HL-60/S4 treated with phorbol 12-myristate 13-acetate at 8.2 ng/mL for 4 days and 3 days (cell line): ENCODE results near the gene PRICKLE1.

Experiments used
- in situ Hi-C: fragments of 300-500 bp; cut with MboI; formaldehyde crosslinking; loops from 2 replicates; pipeline ENCODE4 v1.15.0; 2022; ENCODE audit warnings: low sequenced_read_pairs

PRICKLE1 gene

GRCh38 chr12:42589465-42590329 is at the start of gene PRICKLE1:
Gene PRICKLE1 (minus strand): TSS chr12:42589746. CDS start chr12:42472516, 117,230 bp downstream.
- in situ Hi-C loops, result no loop called here

- in situ Hi-C loops, result no loop called here
Measured at GRCh38 chr12:42638697-42639096, 49.2 kb upstream of the PRICKLE1 start.

GRCh38 chr12:42638011-42638410 is 48.5 kb upstream of the PRICKLE1 start:
- in situ Hi-C loops, result no loop called here

- in situ Hi-C loops, result no loop called here
Measured at GRCh38 chr12:42636993-42637392, 47.4 kb upstream of the PRICKLE1 start.

GRCh38 chr12:42633594-42633993 is 44.0 kb upstream of the PRICKLE1 start:
- in situ Hi-C loops, result no loop called here

GRCh38 chr12:42631513-42631912 is 42.0 kb upstream of the PRICKLE1 start:
- in situ Hi-C loops, result no loop called here

GRCh38 chr12:42630314-42630713 is 40.8 kb upstream of the PRICKLE1 start:
- in situ Hi-C loops, result no loop called here

GRCh38 chr12:42627151-42627550 is 37.6 kb upstream of the PRICKLE1 start:
- in situ Hi-C loops, result no loop called here

GRCh38 chr12:42625611-42626010 is 36.1 kb upstream of the PRICKLE1 start:
- in situ Hi-C loops, result no loop called here

GRCh38 chr12:42617622-42618021 is 28.1 kb upstream of the PRICKLE1 start:
- in situ Hi-C loops, result no loop called here

- in situ Hi-C loops, result no loop called here
Measured at GRCh38 chr12:42615006-42615405, 25.5 kb upstream of the PRICKLE1 start.

- in situ Hi-C loops, result no loop called here
Measured at GRCh38 chr12:42612231-42612613, 22.7 kb upstream of the PRICKLE1 start.

GRCh38 chr12:42611571-42612230 is 22.2 kb upstream of the PRICKLE1 start:
- in situ Hi-C loops, result no loop called here

GRCh38 chr12:42609605-42610004 is 20.1 kb upstream of the PRICKLE1 start:
- in situ Hi-C loops, result no loop called here

GRCh38 chr12:42608196-42608825 is 18.8 kb upstream of the PRICKLE1 start:
- in situ Hi-C loops, result no loop called here

GRCh38 chr12:42607584-42608058 is 18.1 kb upstream of the PRICKLE1 start:
- in situ Hi-C loops, result no loop called here

GRCh38 chr12:42606471-42606870 is 16.9 kb upstream of the PRICKLE1 start:
- in situ Hi-C loops, result no loop called here

GRCh38 chr12:42605685-42606084 is 16.1 kb upstream of the PRICKLE1 start:
- in situ Hi-C loops, result no loop called here

- in situ Hi-C loops, result no loop called here
Measured at GRCh38 chr12:42603246-42603990, 13.9 kb upstream of the PRICKLE1 start.

- in situ Hi-C loops, result no loop called here
Measured at GRCh38 chr12:42593874-42594273, 4.3 kb upstream of the PRICKLE1 start.
